ENCODE results near the gene ZYG11B. TPM values are rescaled to one million over a fixed set of nuclear protein-coding genes. Genes with fewer than 3 reads are reported as not detected.

ZYG11B gene
- total RNA-seq: 10 to 100 TPM; 41.6 to 46.8 TPM

GRCh38 chr1:52726265-52727113 is at the start of gene ZYG11B:
Gene ZYG11B, plus strand, starts transcription at chr1:52726453. Its CDS starts 201 bp downstream, at chr1:52726654.
- peak within 1 kb of the TSS; percentile 64 to 68 for H3K27ac ChIP-seq
- DNase-seq (ENCODE audit: low spot score) (peak; percentile 64), ATAC-seq (ENCODE audit: insufficient number of reproducible peaks, low FRiP score, low read depth) (peak; percentile 96)
- no peaks in the 10 kb centered on the region for H3K27me3 ChIP-seq (replicated peaks; ENCODE audit: insufficient read depth)
- H3K9me3 ChIP-seq: no peaks in the 10 kb centered on the region
- no peaks in the 10 kb centered on the region for H3K36me3 ChIP-seq
- H3K4me1 ChIP-seq (ENCODE audit: control insufficient read depth in 1 of 2, low read depth in 2 of 2): peaks cover 14 to 26% of the 10 kb centered on the region in 2 donors
- TF ChIP-seq CTCF (IDR thresholded peaks at IDR 0.05): no peak
- H3K4me3 ChIP-seq: peak within 1 kb of the TSS; percentile 96

GRCh38 chr1:52677076-52677806 is 49.0 kb upstream of the ZYG11B start:
- no peak for ATAC-seq (ENCODE audit: insufficient number of reproducible peaks, low FRiP score, low read depth)
- H3K9me3 ChIP-seq: no peaks in the 10 kb centered on the region
- H3K4me1 ChIP-seq (ENCODE audit: control insufficient read depth in 1 of 2, low read depth in 2 of 2): no peaks in the 10 kb centered on the region
- no peak overlapping the region for H3K4me3 ChIP-seq
- no peak for DNase-seq (ENCODE audit: low spot score)
- no peak for TF ChIP-seq CTCF (IDR thresholded peaks at IDR 0.05)
- no peak overlapping the region for H3K27ac ChIP-seq
- H3K27me3 ChIP-seq (replicated peaks; ENCODE audit: insufficient read depth): no peaks in the 10 kb centered on the region
- no peaks in the 10 kb centered on the region for H3K36me3 ChIP-seq

- Histone ChIP-seq H3K4me1 (ENCODE audit: control insufficient read depth in 1 of 2, low read depth in 2 of 2) (no peaks in the 10 kb centered on the region), H3K27me3 (replicated peaks; ENCODE audit: insufficient read depth) (no peaks in the 10 kb centered on the region), H3K36me3 (no peaks in the 10 kb centered on the region), H3K4me3 (no peak overlapping the region), H3K27ac (no peak overlapping the region), H3K9me3 (no peaks in the 10 kb centered on the region)
- ATAC-seq (ENCODE audit: insufficient number of reproducible peaks, low FRiP score, low read depth) (no peak), DNase-seq (ENCODE audit: low spot score) (no peak)
- no peak for TF ChIP-seq CTCF (IDR thresholded peaks at IDR 0.05)
Observed at GRCh38 chr1:52679048-52679447, 47.2 kb upstream of the ZYG11B start.

- Histone ChIP-seq H3K27me3 (replicated peaks; ENCODE audit: insufficient read depth) (no peaks in the 10 kb centered on the region), H3K27ac (no peak overlapping the region), H3K36me3 (no peaks in the 10 kb centered on the region), H3K4me1 (ENCODE audit: control insufficient read depth in 1 of 2, low read depth in 2 of 2) (no peaks in the 10 kb centered on the region), H3K9me3 (no peaks in the 10 kb centered on the region), H3K4me3 (no peak overlapping the region)
- DNase-seq (ENCODE audit: low spot score) (no peak), ATAC-seq (ENCODE audit: insufficient number of reproducible peaks, low FRiP score, low read depth) (no peak)
- TF ChIP-seq CTCF (IDR thresholded peaks at IDR 0.05): no peak
Observed at GRCh38 chr1:52679498-52679897, 46.8 kb upstream of the ZYG11B start.

DNA sequence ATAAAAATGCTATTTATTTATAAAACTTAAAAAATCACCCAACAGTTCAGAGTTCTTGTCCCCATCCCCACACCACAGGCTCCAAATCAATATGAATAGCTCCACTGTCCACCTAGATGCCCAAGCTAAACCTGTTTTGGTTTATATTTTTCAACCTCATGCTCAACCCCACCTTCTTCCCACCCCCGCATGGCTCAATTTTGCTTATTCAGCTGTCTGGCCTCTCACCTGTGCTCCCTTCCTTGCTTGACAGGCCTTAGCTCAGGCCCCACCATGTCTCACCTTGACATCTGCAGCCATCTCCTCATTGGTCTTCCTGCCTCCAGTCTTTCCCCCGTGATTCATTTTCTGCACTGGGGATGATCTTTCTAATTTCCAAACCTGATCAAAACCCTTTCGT is 45.9 kb upstream of the ZYG11B start:
- no peak for TF ChIP-seq CTCF (IDR thresholded peaks at IDR 0.05)
- ATAC-seq (ENCODE audit: insufficient number of reproducible peaks, low FRiP score, low read depth) (no peak), DNase-seq (ENCODE audit: low spot score) (no peak)

More for the DNA sequence above, 45.9 kb upstream of the ZYG11B start:
- Histone ChIP-seq H3K9me3 (no peaks in the 10 kb centered on the region), H3K27me3 (replicated peaks; ENCODE audit: insufficient read depth) (no peaks in the 10 kb centered on the region), H3K27ac (no peak overlapping the region), H3K4me1 (ENCODE audit: control insufficient read depth in 1 of 2, low read depth in 2 of 2) (no peaks in the 10 kb centered on the region), H3K4me3 (no peak overlapping the region), H3K36me3 (no peaks in the 10 kb centered on the region)
